ENCODE measurements around the gene TEKT5.

GRCh38 chr16:10594312-10594950, 100.3 kb downstream of the TEKT5 start:
- TF ChIP-seq CTCF (IDR thresholded peaks at IDR 0.05), result no peak
- no peak for TF ChIP-seq POLR2A (IDR thresholded peaks at IDR 0.05)

Data from heart left ventricle (tissue), 13 donors.